MM.1S (cell line): ENCODE measurements around the gene SLC25A25.

Experiments
- DNase-seq: peaks from one replicate; pipeline ENCODE4 v3.0.0-alpha.2; 2015
- H2AFZ ChIP-seq: fragments of 300-600 bp; sonication (generic); 2 replicates; pipeline ENCODE4 v1.6.0; 2016; ENCODE audit warnings: antibody characterized with exemption, low read length
- H3F3A ChIP-seq: fragments of 300-600 bp; sonication (generic); 2 replicates; pipeline ENCODE4 v1.6.1; 2016; ENCODE audit warnings: mild to moderate bottlenecking, antibody characterized with exemption, low read length, moderate library complexity, mixed read lengths; ENCODE audit not compliant: insufficient read depth
- H3K27ac ChIP-seq: fragments of 300-600 bp; sonication (generic); 2 replicates; pipeline ENCODE4 v1.5.1; 2016; ENCODE audit warnings: mild to moderate bottlenecking, low read length
- H3K27me3 ChIP-seq: fragments of 300-600 bp; sonication (generic); replicated peaks from 2 replicates; pipeline ENCODE4 v1.6.0; 2016; ENCODE audit warnings: low read length; ENCODE audit not compliant: insufficient read depth
- H3K36me3 ChIP-seq: fragments of 300-600 bp; sonication (generic); replicated peaks from 2 replicates; pipeline ENCODE4 v1.6.1; 2016; ENCODE audit warnings: mild to moderate bottlenecking, low read length, mixed read lengths; ENCODE audit not compliant: insufficient read depth
- H3K4me1 ChIP-seq: fragments of 300-600 bp; sonication (generic); 2 replicates; pipeline ENCODE4 v1.6.1; 2016; ENCODE audit warnings: low read length, mixed read lengths
- H3K4me2 ChIP-seq: fragments of 300-600 bp; sonication (generic); 2 replicates; pipeline ENCODE4 v1.6.0; 2016; ENCODE audit warnings: low read depth, low read length
- H3K4me3 ChIP-seq: fragments of 300-600 bp; sonication (generic); 2 replicates; pipeline ENCODE4 v1.5.1; 2016; ENCODE audit warnings: low read length, mixed read lengths
- H3K79me2 ChIP-seq: fragments of 300-600 bp; sonication (generic); 2 replicates; pipeline ENCODE4 v1.6.1; 2016; ENCODE audit warnings: mixed run types, low read length, mixed read lengths
- H3K9ac ChIP-seq: fragments of 300-600 bp; sonication (generic); 2 replicates; pipeline ENCODE4 v1.6.1; 2016; ENCODE audit warnings: low read length, mixed read lengths
- H3K9me2 ChIP-seq: fragments of 300-600 bp; sonication (generic); replicated peaks from 2 replicates; pipeline ENCODE4 v1.6.1; 2016; ENCODE audit warnings: mild to moderate bottlenecking, low read length, mixed read lengths; ENCODE audit not compliant: insufficient read depth
- H3K9me3 ChIP-seq: fragments of 300-600 bp; sonication (generic); replicated peaks from 2 replicates; pipeline ENCODE4 v1.6.1; 2016; ENCODE audit warnings: mild to moderate bottlenecking, low read length, mixed read lengths; ENCODE audit not compliant: insufficient read depth
- H4K20me1 ChIP-seq: fragments of 300-600 bp; sonication (generic); 2 replicates; pipeline ENCODE4 v1.6.1; 2016; ENCODE audit warnings: mild to moderate bottlenecking, low read length, moderate library complexity, mixed read lengths; ENCODE audit not compliant: insufficient read depth
- CTCF ChIP-seq: fragments of 300-600 bp; sonication (generic); IDR thresholded peaks from 2 replicates; pipeline ENCODE4 v1.5.1; 2016; ENCODE audit warnings: antibody characterized with exemption, low read length, mixed read lengths
- EZH2 ChIP-seq: fragments of 300-600 bp; sonication (generic); optimal IDR thresholded peaks from 2 replicates; pipeline ENCODE3; 2017; ENCODE audit warnings: low read depth, mild to moderate bottlenecking, antibody characterized with exemption, low read length, mixed read lengths
- EZH2phosphoT487 ChIP-seq: fragments of 300-600 bp; sonication (generic); IDR thresholded peaks from 2 replicates; pipeline ENCODE4 v1.6.1; 2018; ENCODE audit warnings: antibody characterized with exemption, low read length

SLC25A25 gene

DNA sequence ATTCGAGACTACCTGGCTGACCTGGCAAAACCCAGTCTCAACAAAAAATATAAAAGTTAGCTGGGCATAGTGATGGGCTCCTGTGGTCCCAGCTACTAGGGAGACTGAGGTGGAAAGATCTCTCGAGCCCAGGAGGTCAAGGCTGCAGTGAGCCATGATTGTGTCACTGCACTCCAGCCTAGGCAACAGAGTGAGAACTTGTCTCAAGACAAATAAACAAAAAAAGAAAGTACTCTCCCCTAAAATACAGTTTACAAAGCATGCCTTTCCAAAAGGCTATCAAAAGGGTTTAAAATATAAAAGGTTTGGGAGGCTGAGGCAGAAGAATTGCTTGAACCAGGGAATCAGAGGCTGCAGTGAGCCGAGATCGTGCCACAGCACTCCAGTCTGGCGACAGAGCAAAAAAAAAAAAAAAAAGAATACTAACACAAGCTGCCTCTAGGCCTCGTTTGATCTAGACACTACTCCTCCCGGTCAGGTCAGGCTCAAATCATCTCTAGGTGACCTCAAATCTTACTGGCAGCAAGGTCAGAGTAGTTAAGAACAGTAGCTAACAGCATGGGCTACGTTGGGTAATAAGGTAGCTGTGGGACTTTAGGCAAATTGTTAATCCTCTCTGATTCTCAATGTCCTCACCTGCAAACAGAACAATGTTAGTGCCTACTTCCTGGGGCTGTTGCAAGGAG lies 10.2 kb upstream of the SLC25A25 start:
- Histone ChIP-seq H3K9ac (no peak overlapping the region), H2AFZ (no peak overlapping the region), H3K4me2 (no peak overlapping the region), H3K4me1 (0 out of 2 replicates have a peak, but pooled peaks cover 5% of the 10 kb centered on the region), H3K9me3 (no peaks in the 10 kb centered on the region), H3K27ac (no peak overlapping the region), H3K79me2 (no peaks in the 10 kb centered on the region), H3K4me3 (no peak overlapping the region), H3K27me3 (no peaks in the 10 kb centered on the region), H4K20me1 (no peaks in the 10 kb centered on the region), H3K9me2 (no peaks in the 10 kb centered on the region), H3K36me3 (no peaks in the 10 kb centered on the region), H3F3A (no peaks in the 10 kb centered on the region)
- no peak for TF ChIP-seq EZH2
- no peak for TF ChIP-seq CTCF
- TF ChIP-seq EZH2phosphoT487: no peak
- DNase-seq: no peak

DNA sequence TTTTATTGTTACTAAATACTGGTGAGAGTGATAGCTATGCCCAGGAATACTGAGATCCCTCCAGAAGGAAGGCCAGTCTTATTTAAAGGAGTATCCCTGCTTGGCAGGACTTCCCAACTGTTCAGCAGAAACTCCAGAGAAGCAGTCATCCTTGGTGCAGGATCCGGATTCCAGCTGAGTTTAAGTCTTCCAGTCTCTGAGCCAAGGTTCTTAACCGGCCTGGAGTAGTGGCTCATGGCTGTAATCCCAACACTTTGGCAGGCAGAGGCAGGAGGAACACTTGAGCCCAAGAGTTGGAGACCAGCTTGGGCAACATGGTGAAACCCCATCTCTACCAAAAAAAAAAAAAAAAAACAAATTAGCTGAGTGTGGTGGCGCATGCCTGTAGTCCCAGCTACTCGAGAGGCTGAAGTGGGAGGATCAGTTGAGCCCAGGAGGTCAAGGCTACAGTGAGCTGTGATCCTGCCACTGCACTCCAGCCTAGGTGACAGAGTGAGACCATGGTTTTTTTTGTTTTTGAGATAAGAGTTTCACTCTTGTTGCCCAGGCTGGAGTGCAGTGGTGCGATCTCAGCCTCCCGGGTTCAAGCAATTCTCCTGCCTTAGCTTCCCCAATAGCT lies 8.6 kb upstream of the SLC25A25 start:
- Histone ChIP-seq H3K4me3 (no peak overlapping the region), H3K9me2 (no peaks in the 10 kb centered on the region), H3K27me3 (no peaks in the 10 kb centered on the region)

DNA sequence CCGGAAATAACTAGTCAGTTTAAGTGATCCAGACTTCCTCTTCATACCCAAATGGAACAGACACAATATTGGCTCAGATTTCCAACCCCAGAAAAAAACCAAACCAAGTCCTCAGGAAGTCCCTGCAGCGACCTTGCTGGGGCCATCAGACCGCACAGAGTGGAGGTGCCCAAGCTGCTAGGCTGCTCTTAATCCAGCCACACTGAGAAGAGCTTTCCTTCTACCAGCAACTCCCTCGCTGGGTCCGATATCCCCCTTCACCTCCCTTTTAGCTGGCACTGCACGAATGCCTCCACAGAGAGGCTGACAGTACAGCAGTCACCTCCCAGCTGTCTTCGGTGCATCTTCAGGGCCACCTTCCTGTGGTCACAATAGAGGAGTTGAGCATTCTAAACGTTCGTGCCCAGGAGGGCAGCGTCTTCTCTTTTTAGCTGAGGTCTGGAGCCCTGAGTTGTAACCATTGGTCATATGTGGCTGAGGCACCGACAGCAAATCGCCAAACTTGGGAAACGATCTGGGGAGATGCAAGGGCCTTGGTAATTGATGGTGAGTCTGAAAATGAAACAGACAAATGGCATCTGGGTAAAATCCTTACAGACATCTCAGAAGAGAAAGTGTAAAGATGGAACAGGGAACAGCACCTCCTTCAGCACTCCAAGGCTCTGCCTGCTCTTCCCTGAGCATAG lies 6.6 kb upstream of the SLC25A25 start:
- H3K9me2 ChIP-seq: no peaks in the 10 kb centered on the region
- H4K20me1 ChIP-seq: no peaks in the 10 kb centered on the region
- H3K4me1 ChIP-seq: peaks cover 11% of the 10 kb centered on the region
- no peak overlapping the region for H3K9ac ChIP-seq
- no peak for DNase-seq
- H3K79me2 ChIP-seq: peaks cover 12% of the 10 kb centered on the region
- no peak overlapping the region for H3K4me2 ChIP-seq
- no peaks in the 10 kb centered on the region for H3K27me3 ChIP-seq
- H3K27ac ChIP-seq: no peak overlapping the region
- no peaks in the 10 kb centered on the region for H3K9me3 ChIP-seq
- H2AFZ ChIP-seq: no peak overlapping the region
- H3K36me3 ChIP-seq: no peaks in the 10 kb centered on the region
- H3K4me3 ChIP-seq: no peak overlapping the region
- no peaks in the 10 kb centered on the region for H3F3A ChIP-seq
- TF ChIP-seq CTCF (no peak), EZH2phosphoT487 (no peak), EZH2 (no peak)

More for the DNA sequence above, 8.6 kb upstream of the SLC25A25 start:
- Histone ChIP-seq H3F3A (no peaks in the 10 kb centered on the region), H3K27ac (no peak overlapping the region), H3K4me2 (no peak overlapping the region), H3K79me2 (no peaks in the 10 kb centered on the region), H3K9me3 (no peaks in the 10 kb centered on the region), H3K36me3 (no peaks in the 10 kb centered on the region), H3K4me1 (0 out of 2 replicates have a peak, but pooled peaks cover 5% of the 10 kb centered on the region), H3K9ac (no peak overlapping the region), H4K20me1 (no peaks in the 10 kb centered on the region), H2AFZ (no peak overlapping the region)
- DNase-seq: no peak
- TF ChIP-seq EZH2 (no peak), CTCF (no peak), EZH2phosphoT487 (no peak)
